SK-N-MC (cell line): ENCODE data around the gene MLIP.

Source experiments
- EZH2 ChIP-seq: fragments of 200-600 bp; sonication (generic); IDR thresholded peaks from one replicate; pipeline ENCODE4 v1.6.1; 2017; ENCODE audit warnings: antibody characterized with exemption
- FOXP2 ChIP-seq: optimal IDR thresholded peaks from 2 replicates; pipeline ENCODE3; 2011; ENCODE audit warnings: mild to moderate bottlenecking, moderate library complexity; ENCODE audit not compliant: insufficient read depth; ENCODE audit errors: extremely low read length, control extremely low read depth
- POLR2AphosphoS5 ChIP-seq: IDR thresholded peaks from 2 replicates; pipeline ENCODE4 v1.6.1; 2012; ENCODE audit warnings: mild to moderate bottlenecking, low read depth, low read length, borderline replicate concordance

DNA sequence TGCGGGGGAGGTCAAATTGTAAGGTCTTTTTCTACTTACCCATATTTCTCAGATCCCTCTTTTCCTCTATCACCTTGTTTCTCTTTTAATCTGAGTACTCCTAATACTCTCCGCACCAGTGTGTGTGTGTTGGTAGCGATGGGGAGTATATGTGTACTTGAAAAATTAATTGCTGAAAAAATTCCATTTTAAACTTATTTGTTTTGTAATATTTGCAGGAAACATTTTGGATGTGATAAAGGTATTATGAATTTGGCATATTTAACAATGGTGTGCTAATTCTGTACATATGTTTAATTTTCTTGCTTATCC is 48.1 kb upstream of the MLIP start:
- TF ChIP-seq POLR2AphosphoS5 (no peak), EZH2 (no peak), FOXP2 (no peak)
